CD4-positive, alpha-beta T cell (primary cell): ENCODE results near the gene KCNJ10. TPM values are rescaled to one million over a fixed set of nuclear protein-coding genes. Genes with fewer than 3 reads are reported as not detected.

Experiments
- ATAC-seq: fragments of 200-7000 bp; cut with Tn5 transposase; one replicate; pipeline ENCODE4 v1.10.0; 2022; ENCODE audit warnings: mild to moderate bottlenecking; ENCODE audit not compliant: poor library complexity
- CTCF ChIA-PET: fragments of 350-600 bp; sonication (Branson Sonifier 250); formaldehyde crosslinking; loops from one replicate; lab custom pipeline; 2021; ENCODE audit warnings: antibody characterized with exemption, inconsistent platforms; lab: Charles Lee
- POLR2A ChIA-PET: fragments of 350-600 bp; sonication (Branson Sonifier 250); formaldehyde crosslinking; loops from one replicate; lab custom pipeline; 2021; ENCODE audit warnings: antibody characterized with exemption, inconsistent platforms; lab: Charles Lee
- DNase-seq, 14 experiments: peaks; one replicate each; pipeline ENCODE4 v3.0.0-alpha.2; 2013 to 2020; ENCODE audit warnings: mixed read lengths in 2 of 14
- H3K27ac ChIP-seq, 2 donors: one replicate each; pipeline versions ENCODE4 v1.5.1 to v1.7.0; 2013; ENCODE audit warnings: low read length in 2 of 2, low read depth in 1 of 2, mild to moderate bottlenecking in 1 of 2
- H3K27me3 ChIP-seq, 2 experiments: 1 replicate in 1 of 2; 2 replicates in 1 of 2; pipeline versions ENCODE4 v1.6.1 to v1.7.0; 2013; ENCODE audit warnings: low read length in 2 of 2, control low read depth in 1 of 2, mild to moderate bottlenecking in 1 of 2, moderate library complexity in 1 of 2; ENCODE audit not compliant: insufficient read depth in 2 of 2, control insufficient read depth in 1 of 2
- H3K36me3 ChIP-seq: one replicate; pipeline ENCODE4 v1.6.1; 2013; ENCODE audit warnings: low read length, control low read depth; ENCODE audit not compliant: insufficient read depth
- H3K4me1 ChIP-seq: one replicate; pipeline ENCODE4 v1.6.1; 2013; ENCODE audit warnings: low read length, control low read depth; ENCODE audit not compliant: insufficient read depth
- H3K4me3 ChIP-seq: one replicate; pipeline ENCODE4 v1.5.1; 2013; ENCODE audit warnings: mild to moderate bottlenecking, low read length, moderate library complexity
- H3K9me3 ChIP-seq, 2 experiments: 1 replicate in 1 of 2; 2 replicates in 1 of 2; pipeline versions ENCODE4 v1.6.1 to v1.7.0; 2013; ENCODE audit warnings: low read length in 2 of 2, mild to moderate bottlenecking in 2 of 2, control low read depth in 1 of 2, moderate library complexity in 1 of 2; ENCODE audit not compliant: control insufficient read depth in 1 of 2, insufficient read depth in 1 of 2
- H3K27ac Mint-ChIP-seq: one replicate; pipeline ENCODE4 v1.8.0; 2020; ENCODE audit warnings: mixed read lengths
- H3K27me3 Mint-ChIP-seq: one replicate; pipeline ENCODE4 v1.8.0; 2021; ENCODE audit warnings: mixed read lengths
- H3K36me3 Mint-ChIP-seq: one replicate; pipeline ENCODE4 v1.8.0; 2021; ENCODE audit warnings: low read depth, mixed read lengths
- H3K4me1 Mint-ChIP-seq: one replicate; pipeline ENCODE4 v1.8.0; 2021; ENCODE audit warnings: low read depth, mixed read lengths
- H3K4me3 Mint-ChIP-seq: one replicate; pipeline ENCODE4 v1.8.0; 2020; ENCODE audit warnings: mild to moderate bottlenecking, mixed read lengths
- H3K9me3 Mint-ChIP-seq: one replicate; pipeline ENCODE4 v1.8.0; 2020; ENCODE audit warnings: mixed read lengths
- intact Hi-C, 2 experiments: fragments of 100-400 bp; cut with DNase I in 1 of 2; cut with micrococcal nuclease in 1 of 2; formaldehyde crosslinking; loops; one replicate each; pipeline versions ENCODE4 v1.15.1 to v1.9.0; 2023 to 2025; cut with DNase I, micrococcal nuclease
- total RNA-seq, 174 experiments: library from RNA in 2 of 174; stranded (reverse) in 2 of 174; gene quantifications; one replicate each; pipeline ENCODE4 v1.2.3 and lab custom pipeline; 2021 to 2026
- TF ChIP-seq, protein P1 (sequence below): fragments of 200-600 bp; IDR thresholded peaks from one replicate; pipeline ENCODE4 v1.8.0; 2022; ENCODE audit warnings: antibody characterized with exemption, mild to moderate bottlenecking

KCNJ10 gene
- total RNA-seq, 2 experiments from 2014 or later = not detected

DNA sequence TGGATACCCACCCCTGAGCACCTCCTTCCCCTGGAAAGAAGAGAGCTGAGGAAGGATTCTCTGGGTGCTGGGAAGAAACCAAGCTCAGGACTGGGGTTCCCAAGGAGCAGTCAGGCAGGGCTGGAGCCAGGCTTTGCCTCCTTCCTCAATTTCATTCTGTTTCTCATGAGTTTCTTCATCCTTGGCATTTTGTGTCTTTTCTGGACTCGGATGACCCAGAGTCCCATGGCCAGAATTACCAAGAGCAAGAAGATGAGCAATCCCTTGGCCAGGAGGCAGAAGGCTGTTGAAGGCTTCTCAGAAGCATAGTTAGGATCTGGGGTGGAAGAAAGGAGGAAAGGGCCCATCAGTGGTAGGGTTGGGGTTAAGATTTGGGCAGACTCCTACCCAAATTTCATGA, 118.4 kb downstream of the KCNJ10 start:
- no peak overlapping the region for H3K4me3 ChIP-seq
- no peak overlapping the region for H3K27ac ChIP-seq
- ChIA-PET CTCF (interaction anchor here (1.2 kb wide), 1 partner anchor 56 kb away, joined by 3 read pairs; no protein-coding TSS in a partner anchor), POLR2A (no interaction called here)
- peaks cover 0 to 30% of the 10 kb centered on the region in 2 experiments for H3K27me3 ChIP-seq
- no peaks in the 10 kb centered on the region for H3K36me3 Mint-ChIP-seq
- H3K36me3 ChIP-seq = no peaks in the 10 kb centered on the region
- peaks cover 23% of the 10 kb centered on the region for H3K27me3 Mint-ChIP-seq
- no peaks in the 10 kb centered on the region for H3K4me1 Mint-ChIP-seq
- H3K9me3 Mint-ChIP-seq = no peaks in the 10 kb centered on the region
- intact Hi-C loops = no loop called here
- H3K4me3 Mint-ChIP-seq = no peak overlapping the region
- DNase-seq (no peak), ATAC-seq (no peak)
- TF ChIP-seq, protein P1, sequence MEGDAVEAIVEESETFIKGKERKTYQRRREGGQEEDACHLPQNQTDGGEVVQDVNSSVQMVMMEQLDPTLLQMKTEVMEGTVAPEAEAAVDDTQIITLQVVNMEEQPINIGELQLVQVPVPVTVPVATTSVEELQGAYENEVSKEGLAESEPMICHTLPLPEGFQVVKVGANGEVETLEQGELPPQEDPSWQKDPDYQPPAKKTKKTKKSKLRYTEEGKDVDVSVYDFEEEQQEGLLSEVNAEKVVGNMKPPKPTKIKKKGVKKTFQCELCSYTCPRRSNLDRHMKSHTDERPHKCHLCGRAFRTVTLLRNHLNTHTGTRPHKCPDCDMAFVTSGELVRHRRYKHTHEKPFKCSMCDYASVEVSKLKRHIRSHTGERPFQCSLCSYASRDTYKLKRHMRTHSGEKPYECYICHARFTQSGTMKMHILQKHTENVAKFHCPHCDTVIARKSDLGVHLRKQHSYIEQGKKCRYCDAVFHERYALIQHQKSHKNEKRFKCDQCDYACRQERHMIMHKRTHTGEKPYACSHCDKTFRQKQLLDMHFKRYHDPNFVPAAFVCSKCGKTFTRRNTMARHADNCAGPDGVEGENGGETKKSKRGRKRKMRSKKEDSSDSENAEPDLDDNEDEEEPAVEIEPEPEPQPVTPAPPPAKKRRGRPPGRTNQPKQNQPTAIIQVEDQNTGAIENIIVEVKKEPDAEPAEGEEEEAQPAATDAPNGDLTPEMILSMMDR = no peak
- H3K4me1 ChIP-seq = no peaks in the 10 kb centered on the region
- no peak overlapping the region for H3K27ac Mint-ChIP-seq
- H3K9me3 ChIP-seq = no peaks in the 10 kb centered on the region

DNA sequence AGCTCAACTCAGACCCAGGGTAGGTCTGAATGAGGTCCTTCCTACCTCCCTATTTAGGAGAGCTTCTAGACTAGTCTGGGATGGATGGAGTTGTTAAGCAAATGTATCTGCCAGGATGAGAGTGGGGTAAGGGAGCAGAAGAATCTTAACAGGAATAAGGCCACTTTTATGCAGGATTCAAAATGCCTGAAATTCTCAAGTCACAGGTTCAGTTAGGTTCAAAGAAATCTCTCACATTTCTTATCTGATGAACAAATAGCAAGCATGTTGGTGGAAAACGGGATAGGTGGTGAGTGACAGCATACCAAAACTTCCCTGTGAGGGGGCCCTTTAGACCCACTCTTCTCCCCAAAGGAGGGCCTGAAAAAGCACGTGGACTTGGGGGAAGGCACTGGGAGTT, 118.9 kb downstream of the KCNJ10 start:
- Histone ChIP-seq H3K4me3 (no peak overlapping the region), H3K27me3 (peaks cover 2 to 30% of the 10 kb centered on the region in 2 experiments), H3K36me3 (no peaks in the 10 kb centered on the region), H3K4me1 (peaks cover 2% of the 10 kb centered on the region), H3K27ac (no peak overlapping the region), H3K9me3 (no peaks in the 10 kb centered on the region)
- no peak for ATAC-seq
- POLR2A ChIA-PET = no interaction called here
- TF ChIP-seq, protein P1 = no peak
- no peaks in the 10 kb centered on the region for H3K36me3 Mint-ChIP-seq
- DNase-seq = no peak
- intact Hi-C loops = no loop called here
- no peak overlapping the region for H3K27ac Mint-ChIP-seq
- H3K4me1 Mint-ChIP-seq = no peaks in the 10 kb centered on the region
- peaks cover 23% of the 10 kb centered on the region for H3K27me3 Mint-ChIP-seq
- CTCF ChIA-PET = no interaction called here
- H3K4me3 Mint-ChIP-seq = no peak overlapping the region
- H3K9me3 Mint-ChIP-seq = no peaks in the 10 kb centered on the region

DNA sequence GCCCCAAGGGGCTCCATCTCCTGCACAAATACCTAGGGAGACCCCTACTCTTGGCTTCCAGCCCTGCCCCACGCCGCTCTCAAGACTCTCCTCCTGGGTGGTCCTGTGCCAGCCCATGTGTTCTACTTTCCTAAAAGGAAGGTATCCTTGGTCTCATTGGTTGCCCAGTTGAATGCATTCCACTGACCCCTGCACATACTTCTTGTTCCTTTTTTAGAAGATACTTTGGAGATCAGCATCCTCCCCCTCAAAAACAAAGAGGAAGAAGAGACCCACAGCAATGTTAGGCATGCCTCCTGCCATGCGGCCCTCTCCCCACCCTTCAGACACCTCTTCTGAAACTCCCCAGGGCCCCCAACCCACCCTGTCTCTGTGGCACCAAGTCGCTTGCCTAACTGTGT, 120.0 kb downstream of the KCNJ10 start:
- no peaks in the 10 kb centered on the region for H3K36me3 ChIP-seq
- ATAC-seq = no peak
- no peaks in the 10 kb centered on the region for H3K9me3 Mint-ChIP-seq
- H3K27ac Mint-ChIP-seq = no peak overlapping the region
- H3K9me3 ChIP-seq = no peaks in the 10 kb centered on the region
- intact Hi-C loops = loop anchor here in 1 of 2 experiments (5.0 kb wide), 3 partner anchors 153 to 818 kb away; no protein-coding TSS in a partner anchor
- H3K4me3 ChIP-seq = no peak overlapping the region
- ChIA-PET POLR2A (no interaction called here), CTCF (interaction anchor here (1.0 kb wide), 1 partner anchor 14 kb away, joined by 3 read pairs; no protein-coding TSS in a partner anchor)
- H3K27ac ChIP-seq = no peak overlapping the region
- H3K36me3 Mint-ChIP-seq = no peaks in the 10 kb centered on the region
- H3K4me3 Mint-ChIP-seq = no peak overlapping the region
- H3K27me3 Mint-ChIP-seq = peaks cover 29% of the 10 kb centered on the region
- peaks cover 12% of the 10 kb centered on the region for H3K4me1 ChIP-seq
- TF ChIP-seq, protein P1 = no peak
- peaks cover 9 to 34% of the 10 kb centered on the region in 2 experiments for H3K27me3 ChIP-seq
- no peak for DNase-seq
- peaks cover 6% of the 10 kb centered on the region for H3K4me1 Mint-ChIP-seq
